NK-92 treated with Interleukin-12 subunit alpha and Interleukin-12 subunit beta, amount 100 ng/mL, for 24 hours (cell line): ENCODE measurements around the gene BTBD1.
"Not testable (repeated sequence)": the region's sequence is repeated elsewhere in the genome, so short reads cannot be mapped to it uniquely, and the experiment has no call there.

ENCODE experiments used
- DNase-seq: peaks from one replicate; lab custom pipeline; 2025; lab: John Stamatoyannopoulos, UW

Gene BTBD1

GRCh38 chr15:83094583-83094982 lies 27.5 kb upstream of the BTBD1 start:
- DNase-seq, result no peak

- no peak for DNase-seq
Observed at GRCh38 chr15:83092309-83092976, 25.4 kb upstream of the BTBD1 start.

GRCh38 chr15:83091965-83092308 lies 24.9 kb upstream of the BTBD1 start:
- DNase-seq, result not testable (repeated sequence)

- no peak for DNase-seq
Observed at GRCh38 chr15:83090465-83090864, 23.4 kb upstream of the BTBD1 start.

- DNase-seq, result no peak
Observed at GRCh38 chr15:83088876-83089275, 21.8 kb upstream of the BTBD1 start.

GRCh38 chr15:83087576-83087975 lies 20.5 kb upstream of the BTBD1 start:
- DNase-seq, result no peak

- DNase-seq, result not testable (repeated sequence)
Observed at GRCh38 chr15:83085864-83086552, 19.0 kb upstream of the BTBD1 start.

GRCh38 chr15:83085461-83085860 lies 18.4 kb upstream of the BTBD1 start:
- DNase-seq, result not testable (repeated sequence)

- DNase-seq, result no peak
Observed at GRCh38 chr15:83082730-83083386, 15.8 kb upstream of the BTBD1 start.

- no peak for DNase-seq
Observed at GRCh38 chr15:83081256-83082014, 14.4 kb upstream of the BTBD1 start.

- no peak for DNase-seq
Observed at GRCh38 chr15:83078712-83079111, 11.7 kb upstream of the BTBD1 start.

- DNase-seq, result no peak
Observed at GRCh38 chr15:83077491-83078230, 10.6 kb upstream of the BTBD1 start.

- not testable (repeated sequence) for DNase-seq
Observed at GRCh38 chr15:83069211-83069642, 2.2 kb upstream of the BTBD1 start.

- DNase-seq, result no peak
Observed at GRCh38 chr15:83068054-83068453, 1.0 kb upstream of the BTBD1 start.

- DNase-seq, result no peak
Observed at GRCh38 chr15:83067638-83067962, 548 bp upstream of the BTBD1 start.

- no peak for DNase-seq
Observed at GRCh38 chr15:83066034-83066733, 868 bp downstream of the BTBD1 start.

GRCh38 chr15:83065431-83065830 lies 1.6 kb downstream of the BTBD1 start:
- no peak for DNase-seq

GRCh38 chr15:83064859-83065258 lies 2.2 kb downstream of the BTBD1 start:
- no peak for DNase-seq

GRCh38 chr15:83063551-83063950 lies 3.5 kb downstream of the BTBD1 start:
- no peak for DNase-seq

- no peak for DNase-seq
Observed at GRCh38 chr15:83062768-83063180, 4.3 kb downstream of the BTBD1 start.

- no peak for DNase-seq
Observed at GRCh38 chr15:83061680-83062079, 5.4 kb downstream of the BTBD1 start.
